Liver (tissue), 3 donors: ENCODE measurements around the gene TBC1D9B.

Source experiments
- FOXA1 ChIP-seq: IDR thresholded peaks from 2 replicates; pipeline ENCODE4 v1.6.1; 2016; ENCODE audit warnings: antibody characterized with exemption
- GABPA ChIP-seq, 2 donors: IDR thresholded peaks in 1 of 2; conservative IDR thresholded peaks in 1 of 2; 2 replicates each; pipeline ENCODE4 v1.6.1; 2016; ENCODE audit warnings: antibody characterized with exemption in 2 of 2, mild to moderate bottlenecking in 1 of 2, moderate library complexity in 1 of 2
- JUND ChIP-seq, 2 donors: IDR thresholded peaks; 2 replicates each; pipeline ENCODE4 v1.6.1; 2016; ENCODE audit warnings: antibody characterized with exemption in 2 of 2
- RAD21 ChIP-seq, 2 donors: IDR thresholded peaks; 2 replicates each; pipeline ENCODE4 v1.6.1; 2016; ENCODE audit warnings: antibody characterized with exemption in 2 of 2, mild to moderate bottlenecking in 2 of 2
- RXRA ChIP-seq, 2 donors: IDR thresholded peaks; 2 replicates each; pipeline ENCODE4 v1.6.1; 2017 to 2018; ENCODE audit warnings: antibody characterized with exemption in 2 of 2, mild to moderate bottlenecking in 1 of 2
- SP1 ChIP-seq: IDR thresholded peaks from 2 replicates; pipeline ENCODE4 v1.6.1; 2018; ENCODE audit warnings: antibody characterized with exemption, mild to moderate bottlenecking
- TAF1 ChIP-seq: conservative IDR thresholded peaks from 2 replicates; pipeline ENCODE4 v1.6.1; 2016; ENCODE audit warnings: antibody characterized with exemption, mild to moderate bottlenecking
- YY1 ChIP-seq: IDR thresholded peaks from 2 replicates; pipeline ENCODE4 v1.6.1; 2016; ENCODE audit warnings: antibody characterized with exemption, mild to moderate bottlenecking
- TF ChIP-seq, protein P1 (sequence below): fragments of 150-350 bp; IDR thresholded peaks from 2 replicates; pipeline ENCODE4 v1.5.1; 2017; ENCODE audit warnings: improper control_type of control experiment, low read depth, low read length; ENCODE audit not compliant: missing input control
- TF ChIP-seq, protein P2 (sequence below): IDR thresholded peaks from 2 replicates; pipeline ENCODE4 v1.6.1; 2016; ENCODE audit warnings: antibody characterized with exemption
- TF ChIP-seq, protein P3 (sequence below): IDR thresholded peaks from 2 replicates; pipeline ENCODE4 v1.6.1; 2016; ENCODE audit warnings: antibody characterized with exemption, mild to moderate bottlenecking
- TF ChIP-seq, protein P4 (sequence below): IDR thresholded peaks from 2 replicates; pipeline ENCODE4 v1.6.1; 2016; ENCODE audit warnings: antibody characterized with exemption
- TF ChIP-seq, protein P5 (sequence below): IDR thresholded peaks from 2 replicates; pipeline ENCODE4 v1.6.1; 2016; ENCODE audit warnings: antibody characterized with exemption
- donor health status: healthy.
- donor health status: healthy.

DNA sequence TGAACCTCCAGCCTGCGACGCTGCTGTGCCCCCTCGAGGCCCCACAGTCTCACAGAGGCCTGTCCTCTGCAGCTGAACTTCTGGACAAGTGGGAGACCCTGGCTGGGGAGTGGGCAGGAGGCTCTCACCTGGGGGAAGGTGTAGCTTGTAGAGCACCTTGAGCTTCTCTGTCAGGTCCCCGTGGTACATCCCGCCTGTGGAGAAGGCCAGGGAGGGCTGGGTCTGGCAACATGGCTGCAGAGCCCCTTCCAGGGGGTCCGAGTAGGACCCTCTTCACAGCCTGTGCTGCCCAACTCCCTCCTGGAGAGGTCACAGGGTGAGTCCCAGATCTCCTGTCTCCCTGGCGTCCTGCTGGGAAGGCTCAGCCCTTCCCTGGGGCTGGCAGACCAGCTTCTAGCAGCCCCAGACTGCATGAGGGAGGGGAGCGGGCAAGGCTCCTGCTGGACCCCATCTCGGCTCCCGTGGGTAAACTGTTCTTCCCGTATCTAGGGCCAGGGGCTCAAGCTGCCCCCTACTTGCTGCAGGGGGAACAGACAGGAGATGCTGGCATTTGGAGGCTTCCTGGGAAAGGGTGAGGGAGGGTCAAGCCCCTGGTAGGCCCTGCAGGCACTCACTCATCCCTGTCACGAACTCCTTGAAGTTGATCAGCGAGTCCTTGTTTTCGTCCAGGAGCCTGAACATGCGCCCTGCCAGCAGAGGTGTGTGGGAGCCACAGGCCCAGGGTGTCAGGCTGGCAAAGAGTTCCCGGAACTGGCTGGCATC, 37.9 kb downstream of the TBC1D9B start:
- TF ChIP-seq, protein P1, sequence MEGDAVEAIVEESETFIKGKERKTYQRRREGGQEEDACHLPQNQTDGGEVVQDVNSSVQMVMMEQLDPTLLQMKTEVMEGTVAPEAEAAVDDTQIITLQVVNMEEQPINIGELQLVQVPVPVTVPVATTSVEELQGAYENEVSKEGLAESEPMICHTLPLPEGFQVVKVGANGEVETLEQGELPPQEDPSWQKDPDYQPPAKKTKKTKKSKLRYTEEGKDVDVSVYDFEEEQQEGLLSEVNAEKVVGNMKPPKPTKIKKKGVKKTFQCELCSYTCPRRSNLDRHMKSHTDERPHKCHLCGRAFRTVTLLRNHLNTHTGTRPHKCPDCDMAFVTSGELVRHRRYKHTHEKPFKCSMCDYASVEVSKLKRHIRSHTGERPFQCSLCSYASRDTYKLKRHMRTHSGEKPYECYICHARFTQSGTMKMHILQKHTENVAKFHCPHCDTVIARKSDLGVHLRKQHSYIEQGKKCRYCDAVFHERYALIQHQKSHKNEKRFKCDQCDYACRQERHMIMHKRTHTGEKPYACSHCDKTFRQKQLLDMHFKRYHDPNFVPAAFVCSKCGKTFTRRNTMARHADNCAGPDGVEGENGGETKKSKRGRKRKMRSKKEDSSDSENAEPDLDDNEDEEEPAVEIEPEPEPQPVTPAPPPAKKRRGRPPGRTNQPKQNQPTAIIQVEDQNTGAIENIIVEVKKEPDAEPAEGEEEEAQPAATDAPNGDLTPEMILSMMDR = no peak
- TF ChIP-seq RAD21 (IDR thresholded peaks at IDR 0.05) (no peak), SP1 (no peak), TAF1 (no peak), JUND (IDR thresholded peaks at IDR 0.05) (no peak), FOXA1 (no peak), GABPA (IDR thresholded peaks at IDR 0.05 in 1 of 2, conservative IDR thresholded peaks at IDR 0.05 in 1 of 2) (no peak), YY1 (no peak), RXRA (IDR thresholded peaks at IDR 0.05) (no peak)
- TF ChIP-seq, protein P2, sequence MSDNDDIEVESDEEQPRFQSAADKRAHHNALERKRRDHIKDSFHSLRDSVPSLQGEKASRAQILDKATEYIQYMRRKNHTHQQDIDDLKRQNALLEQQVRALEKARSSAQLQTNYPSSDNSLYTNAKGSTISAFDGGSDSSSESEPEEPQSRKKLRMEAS = no peak
- TF ChIP-seq, protein P3, sequence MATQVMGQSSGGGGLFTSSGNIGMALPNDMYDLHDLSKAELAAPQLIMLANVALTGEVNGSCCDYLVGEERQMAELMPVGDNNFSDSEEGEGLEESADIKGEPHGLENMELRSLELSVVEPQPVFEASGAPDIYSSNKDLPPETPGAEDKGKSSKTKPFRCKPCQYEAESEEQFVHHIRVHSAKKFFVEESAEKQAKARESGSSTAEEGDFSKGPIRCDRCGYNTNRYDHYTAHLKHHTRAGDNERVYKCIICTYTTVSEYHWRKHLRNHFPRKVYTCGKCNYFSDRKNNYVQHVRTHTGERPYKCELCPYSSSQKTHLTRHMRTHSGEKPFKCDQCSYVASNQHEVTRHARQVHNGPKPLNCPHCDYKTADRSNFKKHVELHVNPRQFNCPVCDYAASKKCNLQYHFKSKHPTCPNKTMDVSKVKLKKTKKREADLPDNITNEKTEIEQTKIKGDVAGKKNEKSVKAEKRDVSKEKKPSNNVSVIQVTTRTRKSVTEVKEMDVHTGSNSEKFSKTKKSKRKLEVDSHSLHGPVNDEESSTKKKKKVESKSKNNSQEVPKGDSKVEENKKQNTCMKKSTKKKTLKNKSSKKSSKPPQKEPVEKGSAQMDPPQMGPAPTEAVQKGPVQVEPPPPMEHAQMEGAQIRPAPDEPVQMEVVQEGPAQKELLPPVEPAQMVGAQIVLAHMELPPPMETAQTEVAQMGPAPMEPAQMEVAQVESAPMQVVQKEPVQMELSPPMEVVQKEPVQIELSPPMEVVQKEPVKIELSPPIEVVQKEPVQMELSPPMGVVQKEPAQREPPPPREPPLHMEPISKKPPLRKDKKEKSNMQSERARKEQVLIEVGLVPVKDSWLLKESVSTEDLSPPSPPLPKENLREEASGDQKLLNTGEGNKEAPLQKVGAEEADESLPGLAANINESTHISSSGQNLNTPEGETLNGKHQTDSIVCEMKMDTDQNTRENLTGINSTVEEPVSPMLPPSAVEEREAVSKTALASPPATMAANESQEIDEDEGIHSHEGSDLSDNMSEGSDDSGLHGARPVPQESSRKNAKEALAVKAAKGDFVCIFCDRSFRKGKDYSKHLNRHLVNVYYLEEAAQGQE = no peak
- TF ChIP-seq, protein P4, sequence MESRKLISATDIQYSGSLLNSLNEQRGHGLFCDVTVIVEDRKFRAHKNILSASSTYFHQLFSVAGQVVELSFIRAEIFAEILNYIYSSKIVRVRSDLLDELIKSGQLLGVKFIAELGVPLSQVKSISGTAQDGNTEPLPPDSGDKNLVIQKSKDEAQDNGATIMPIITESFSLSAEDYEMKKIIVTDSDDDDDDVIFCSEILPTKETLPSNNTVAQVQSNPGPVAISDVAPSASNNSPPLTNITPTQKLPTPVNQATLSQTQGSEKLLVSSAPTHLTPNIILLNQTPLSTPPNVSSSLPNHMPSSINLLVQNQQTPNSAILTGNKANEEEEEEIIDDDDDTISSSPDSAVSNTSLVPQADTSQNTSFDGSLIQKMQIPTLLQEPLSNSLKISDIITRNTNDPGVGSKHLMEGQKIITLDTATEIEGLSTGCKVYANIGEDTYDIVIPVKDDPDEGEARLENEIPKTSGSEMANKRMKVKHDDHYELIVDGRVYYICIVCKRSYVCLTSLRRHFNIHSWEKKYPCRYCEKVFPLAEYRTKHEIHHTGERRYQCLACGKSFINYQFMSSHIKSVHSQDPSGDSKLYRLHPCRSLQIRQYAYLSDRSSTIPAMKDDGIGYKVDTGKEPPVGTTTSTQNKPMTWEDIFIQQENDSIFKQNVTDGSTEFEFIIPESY = no peak
- TF ChIP-seq, protein P5, sequence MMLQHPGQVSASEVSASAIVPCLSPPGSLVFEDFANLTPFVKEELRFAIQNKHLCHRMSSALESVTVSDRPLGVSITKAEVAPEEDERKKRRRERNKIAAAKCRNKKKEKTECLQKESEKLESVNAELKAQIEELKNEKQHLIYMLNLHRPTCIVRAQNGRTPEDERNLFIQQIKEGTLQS = no peak
